HG02884 (cell line): ENCODE results near the gene GIMAP7.
"Not testable (repeated sequence)": the region's sequence is repeated elsewhere in the genome, so short reads cannot be mapped to it uniquely, and the experiment has no call there.

ENCODE experiments used
- ATAC-seq: cut with Tn5 transposase; IDR thresholded peaks from one replicate; pipeline ENCODE4 v1.9.1; 2021; ENCODE audit warnings: mild to moderate bottlenecking, moderate library complexity; ENCODE audit not compliant: unreplicated experiment

GIMAP7 gene

GRCh38 chr7:150514748-150515222, at the start of gene GIMAP7:
GIMAP7 (plus strand) TSS chr7:150514872; CDS start chr7:150519975, 5,103 bp downstream.
- peak; percentile 83 for ATAC-seq

GRCh38 chr7:150464962-150465361, 49.7 kb upstream of the GIMAP7 start:
- ATAC-seq = no peak

- no peak for ATAC-seq
Measured at GRCh38 chr7:150465414-150465813, 49.3 kb upstream of the GIMAP7 start.

DNA sequence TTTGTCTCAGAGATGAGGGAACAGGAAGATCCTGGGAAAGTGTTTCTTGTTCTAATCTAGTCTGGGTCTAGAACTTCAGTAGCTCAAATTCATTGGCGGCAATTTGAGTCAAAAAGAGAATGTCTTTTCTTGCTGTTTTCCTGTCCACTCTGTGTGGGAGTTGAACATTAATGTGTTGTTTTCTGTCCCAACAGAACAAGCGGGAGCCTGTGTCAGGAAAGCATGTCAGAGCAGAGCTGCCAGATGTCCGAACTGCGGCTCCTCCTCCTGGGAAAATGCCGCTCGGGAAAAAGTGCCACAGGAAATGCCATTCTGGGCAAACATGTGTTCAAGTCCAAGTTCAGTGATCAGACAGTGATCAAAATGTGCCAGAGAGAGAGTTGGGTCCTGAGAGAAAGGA, 48.2 kb upstream of the GIMAP7 start:
- no peak for ATAC-seq

GRCh38 chr7:150468241-150468640, 46.4 kb upstream of the GIMAP7 start:
- no peak for ATAC-seq

DNA sequence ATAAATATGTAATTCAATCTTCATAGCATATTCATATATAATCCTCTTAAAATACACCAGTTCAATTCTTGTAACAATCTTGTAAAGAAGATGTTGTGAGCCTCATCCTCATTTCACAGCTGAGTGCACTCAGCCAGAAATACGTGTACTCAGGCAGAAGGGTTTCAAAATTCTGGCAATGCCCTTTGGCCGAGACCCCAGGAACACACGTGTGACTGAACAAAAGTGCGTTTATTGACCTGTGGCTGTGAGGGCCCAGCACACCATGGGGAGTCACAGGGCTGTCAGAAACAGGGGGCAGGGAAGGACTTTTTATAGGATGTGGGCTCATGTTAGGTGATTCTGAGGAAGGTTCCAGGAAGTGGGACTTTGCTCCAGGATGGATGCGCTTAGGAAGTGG, 42.8 kb upstream of the GIMAP7 start:
- no peak for ATAC-seq

GRCh38 chr7:150473902-150474301, 40.8 kb upstream of the GIMAP7 start:
- no peak for ATAC-seq

GRCh38 chr7:150476285-150476684, 38.4 kb upstream of the GIMAP7 start:
- no peak for ATAC-seq

- ATAC-seq = no peak
Measured at GRCh38 chr7:150476819-150477631, 37.6 kb upstream of the GIMAP7 start.

- ATAC-seq = no peak
Measured at GRCh38 chr7:150479023-150479716, 35.5 kb upstream of the GIMAP7 start.

DNA sequence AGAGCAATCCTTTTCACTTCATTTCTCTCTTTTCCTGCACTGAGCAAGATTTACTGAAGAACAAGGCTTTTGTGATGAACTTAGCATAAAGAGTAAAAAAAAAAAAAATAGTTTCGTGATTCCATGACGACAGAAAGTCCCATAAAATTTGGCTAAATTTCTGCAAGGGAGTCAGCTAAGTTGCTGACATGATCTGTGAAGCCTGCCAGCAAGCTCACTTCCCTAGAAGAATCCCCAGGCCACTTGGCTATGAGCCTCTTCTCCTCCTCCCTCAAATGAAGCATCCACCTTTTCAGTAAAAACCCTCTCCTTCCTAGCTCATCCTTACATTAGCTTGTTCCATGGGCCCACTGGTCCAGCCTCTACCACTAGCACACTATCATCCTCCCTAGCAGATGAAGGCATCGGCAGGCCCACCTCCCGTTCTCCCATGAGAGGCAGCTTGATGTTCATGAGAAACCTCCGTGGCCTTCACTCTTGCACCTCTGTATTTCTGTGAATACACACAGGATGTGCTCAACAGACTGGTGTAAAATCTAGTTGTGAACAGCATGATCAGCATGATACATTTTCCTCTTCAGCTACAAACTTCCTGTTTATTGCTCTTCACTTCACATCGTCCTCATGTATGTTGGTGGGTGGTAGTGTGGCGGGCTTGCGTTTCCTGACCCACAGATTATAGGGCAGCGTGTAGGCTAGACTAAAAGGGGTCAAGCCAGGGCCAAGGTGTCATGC, 33.3 kb upstream of the GIMAP7 start:
- no peak for ATAC-seq

- ATAC-seq = no peak
Measured at GRCh38 chr7:150481922-150482321, 32.8 kb upstream of the GIMAP7 start.

DNA sequence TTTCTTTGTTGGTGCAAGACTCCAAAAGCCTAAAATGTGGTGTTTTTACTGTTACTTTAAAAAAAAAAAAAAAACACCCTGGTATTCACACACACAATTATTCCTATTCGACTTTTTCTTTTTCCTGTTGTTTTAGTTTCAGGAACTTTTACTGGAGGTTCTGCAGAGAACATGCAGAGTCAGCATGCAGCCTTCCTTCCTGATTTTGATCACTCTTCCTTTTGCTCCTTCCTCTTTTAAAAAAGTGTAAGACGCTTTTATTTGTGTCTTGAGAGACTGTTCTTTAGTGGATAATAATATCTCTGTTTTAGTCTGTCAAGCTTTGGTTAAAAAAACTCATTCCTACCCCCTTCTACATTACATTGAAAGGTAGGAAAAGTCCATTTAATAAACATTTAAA, 31.2 kb upstream of the GIMAP7 start:
- ATAC-seq = not testable (repeated sequence)

DNA sequence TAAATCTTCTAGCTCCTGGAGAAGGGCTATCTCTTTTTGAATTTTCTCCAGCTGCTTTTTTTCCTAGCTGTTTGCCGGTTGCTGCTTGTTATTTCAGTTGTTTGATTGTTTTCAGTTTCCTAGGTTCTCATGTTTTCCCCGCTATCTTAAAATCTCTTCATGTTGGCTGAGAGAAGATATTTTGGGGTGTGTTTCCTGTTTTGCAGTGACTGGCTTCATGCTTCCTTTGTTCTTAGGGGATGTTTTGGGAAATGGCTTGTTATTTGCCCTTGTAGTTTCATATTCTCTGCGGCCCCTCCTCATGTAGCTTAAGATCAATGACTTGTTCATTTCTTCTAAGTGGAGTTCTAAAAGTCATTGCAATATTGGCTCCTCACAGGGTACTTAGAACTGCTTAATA, 30.6 kb upstream of the GIMAP7 start:
- not testable (repeated sequence) for ATAC-seq

GRCh38 chr7:150487625-150488024, 27.0 kb upstream of the GIMAP7 start:
- ATAC-seq = no peak

- ATAC-seq = no peak
Measured at GRCh38 chr7:150489782-150490181, 24.9 kb upstream of the GIMAP7 start.

GRCh38 chr7:150493442-150493841, 21.2 kb upstream of the GIMAP7 start:
- ATAC-seq = not testable (repeated sequence)

DNA sequence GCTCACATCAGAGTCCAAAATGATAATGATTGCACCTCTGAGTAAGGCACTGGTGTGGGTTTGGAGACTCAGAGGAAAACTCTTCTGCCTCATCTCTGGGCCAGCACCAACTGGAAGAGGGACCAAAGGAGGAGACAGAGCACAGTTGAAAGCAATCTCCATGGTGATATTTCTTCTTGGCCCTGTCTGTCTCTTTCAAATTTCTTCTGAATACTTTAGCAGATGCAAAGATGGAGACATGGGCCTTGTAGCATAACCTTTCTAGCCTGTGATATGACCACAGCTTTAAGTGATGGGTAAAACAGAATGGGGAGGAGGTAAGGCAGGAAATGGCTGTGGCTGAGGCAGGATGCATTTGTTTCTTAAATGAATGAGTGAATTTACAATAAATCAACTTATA, 12.2 kb upstream of the GIMAP7 start:
- ATAC-seq = no peak

DNA sequence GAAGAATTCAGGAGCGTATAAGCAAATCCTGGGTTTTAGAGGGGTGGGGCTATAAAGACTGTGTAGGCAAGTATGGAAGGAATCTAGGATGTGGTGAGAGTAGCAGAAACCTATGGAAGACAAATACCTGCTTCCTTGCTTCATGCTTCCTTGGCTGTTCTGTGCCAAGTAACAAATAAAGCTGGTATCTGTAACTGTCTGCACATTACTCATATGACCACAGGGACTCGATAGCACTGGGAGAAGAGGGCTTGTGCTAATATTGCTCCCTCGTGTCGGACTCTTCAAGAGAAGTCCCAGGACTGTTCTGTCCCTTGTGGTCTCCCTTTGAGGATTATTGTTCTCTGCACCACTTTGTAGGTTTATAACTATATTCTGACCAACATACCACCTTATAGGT, 11.5 kb upstream of the GIMAP7 start:
- no peak for ATAC-seq

DNA sequence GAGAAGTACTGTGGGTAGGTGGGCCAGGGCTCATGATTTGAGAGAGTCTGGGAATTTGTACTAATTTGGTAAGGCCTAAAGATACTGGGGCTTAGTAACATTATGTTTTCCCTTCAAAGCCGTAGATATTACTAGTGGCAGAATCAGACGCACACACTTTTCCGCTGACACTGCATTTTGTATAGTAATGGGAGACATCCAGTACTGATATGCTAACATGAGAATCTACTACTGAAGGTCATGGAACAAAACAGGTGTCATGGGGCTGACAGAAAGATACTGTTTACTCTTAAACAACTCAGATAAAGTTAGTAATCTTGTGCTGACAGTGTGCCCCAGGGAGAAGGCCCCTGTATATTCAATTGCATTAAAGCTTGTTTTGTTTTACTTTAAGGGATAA, 11.1 kb upstream of the GIMAP7 start:
- ATAC-seq = no peak

GRCh38 chr7:150507947-150508602, 6.6 kb upstream of the GIMAP7 start:
- ATAC-seq = no peak
